Panc1 (cell line): ENCODE measurements around the gene HSD17B3.

Experiments
- POLR2AphosphoS5 ChIP-seq: IDR thresholded peaks from 2 replicates; pipeline ENCODE4 v1.6.1; 2012; ENCODE audit warnings: mild to moderate bottlenecking, low read depth, low read length, moderate library complexity
- SIN3A ChIP-seq: IDR thresholded peaks from 2 replicates; pipeline ENCODE4 v1.6.1; 2012; ENCODE audit warnings: low read depth, mild to moderate bottlenecking, low read length, moderate library complexity, borderline replicate concordance; ENCODE audit not compliant: insufficient read depth
- TF ChIP-seq, protein P1 (sequence below): fragments of 450-650 bp; IDR thresholded peaks from 2 replicates; pipeline ENCODE4 v1.5.1; 2017; ENCODE audit warnings: mild to moderate bottlenecking

DNA sequence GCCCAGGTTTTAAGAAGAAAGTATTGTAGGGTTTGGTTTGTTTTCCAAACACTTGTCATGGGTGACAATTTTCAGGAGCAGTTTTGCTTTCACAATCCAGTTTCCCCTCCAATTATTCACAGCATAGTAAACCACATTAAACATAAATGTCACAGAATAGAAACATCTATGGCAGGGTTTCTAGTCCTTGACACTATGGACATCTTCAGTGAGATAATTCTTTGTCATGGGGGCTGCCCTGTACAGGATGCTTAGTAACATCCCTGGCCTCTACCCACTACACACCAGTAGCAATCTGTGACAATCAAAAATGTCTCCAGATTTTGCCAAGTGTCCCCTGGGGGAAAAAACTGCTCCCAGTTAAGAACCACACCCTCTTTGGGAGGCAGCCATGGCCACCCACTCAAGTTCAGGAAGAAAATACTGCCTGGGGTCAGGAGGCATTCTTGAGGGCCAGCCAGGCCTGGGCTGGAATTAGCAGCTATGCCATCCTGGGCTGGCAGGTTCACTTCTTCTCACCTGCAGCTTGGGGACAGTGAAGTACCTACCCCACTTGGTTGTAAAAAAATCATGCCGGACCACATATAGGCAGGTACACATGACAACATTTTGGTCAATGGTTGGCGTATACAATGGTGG lies 116.3 kb downstream of the HSD17B3 start:
- TF ChIP-seq POLR2AphosphoS5 (no peak), SIN3A (no peak)
- TF ChIP-seq, protein P1, sequence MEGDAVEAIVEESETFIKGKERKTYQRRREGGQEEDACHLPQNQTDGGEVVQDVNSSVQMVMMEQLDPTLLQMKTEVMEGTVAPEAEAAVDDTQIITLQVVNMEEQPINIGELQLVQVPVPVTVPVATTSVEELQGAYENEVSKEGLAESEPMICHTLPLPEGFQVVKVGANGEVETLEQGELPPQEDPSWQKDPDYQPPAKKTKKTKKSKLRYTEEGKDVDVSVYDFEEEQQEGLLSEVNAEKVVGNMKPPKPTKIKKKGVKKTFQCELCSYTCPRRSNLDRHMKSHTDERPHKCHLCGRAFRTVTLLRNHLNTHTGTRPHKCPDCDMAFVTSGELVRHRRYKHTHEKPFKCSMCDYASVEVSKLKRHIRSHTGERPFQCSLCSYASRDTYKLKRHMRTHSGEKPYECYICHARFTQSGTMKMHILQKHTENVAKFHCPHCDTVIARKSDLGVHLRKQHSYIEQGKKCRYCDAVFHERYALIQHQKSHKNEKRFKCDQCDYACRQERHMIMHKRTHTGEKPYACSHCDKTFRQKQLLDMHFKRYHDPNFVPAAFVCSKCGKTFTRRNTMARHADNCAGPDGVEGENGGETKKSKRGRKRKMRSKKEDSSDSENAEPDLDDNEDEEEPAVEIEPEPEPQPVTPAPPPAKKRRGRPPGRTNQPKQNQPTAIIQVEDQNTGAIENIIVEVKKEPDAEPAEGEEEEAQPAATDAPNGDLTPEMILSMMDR = no peak
